ENCODE data around the gene PHF19. TPM values are rescaled to one million over a fixed set of nuclear protein-coding genes. Genes with fewer than 3 reads are reported as not detected.

PHF19 gene
- total and polyA plus RNA-seq, 2 experiments from 2014 or later = 17.1 to 28.2 TPM

DNA sequence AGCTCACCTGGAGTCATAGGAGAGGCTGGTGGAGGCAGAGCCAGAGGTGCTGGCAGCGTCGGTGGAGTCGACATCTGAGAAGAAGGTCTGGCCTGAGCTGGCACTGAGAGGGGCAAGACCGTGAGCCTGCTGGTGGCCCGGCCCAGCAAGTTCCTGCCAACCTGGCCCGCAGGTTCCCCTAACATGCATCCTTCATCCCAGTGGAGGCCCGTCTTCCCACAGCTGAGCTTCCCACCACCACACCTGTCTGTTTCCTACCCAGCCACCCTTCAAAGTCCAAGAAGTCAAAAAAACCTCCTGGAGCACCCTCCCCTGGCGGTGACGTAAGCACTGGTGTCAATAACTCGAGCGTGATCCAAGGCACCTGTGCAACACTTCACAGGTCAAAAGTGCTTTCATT is 16.9 kb downstream of the PHF19 start:
- in situ Hi-C loops (cut with MboI) = no loop called here
- WGBS, 2 experiments (ENCODE audit: low coverage in 1 of 2, low lambda C conversion rate in 2 of 2, missing lambda C conversion rate in 2 of 2) = 94% methylated on average over 11 of the region's 11 CpGs

DNA sequence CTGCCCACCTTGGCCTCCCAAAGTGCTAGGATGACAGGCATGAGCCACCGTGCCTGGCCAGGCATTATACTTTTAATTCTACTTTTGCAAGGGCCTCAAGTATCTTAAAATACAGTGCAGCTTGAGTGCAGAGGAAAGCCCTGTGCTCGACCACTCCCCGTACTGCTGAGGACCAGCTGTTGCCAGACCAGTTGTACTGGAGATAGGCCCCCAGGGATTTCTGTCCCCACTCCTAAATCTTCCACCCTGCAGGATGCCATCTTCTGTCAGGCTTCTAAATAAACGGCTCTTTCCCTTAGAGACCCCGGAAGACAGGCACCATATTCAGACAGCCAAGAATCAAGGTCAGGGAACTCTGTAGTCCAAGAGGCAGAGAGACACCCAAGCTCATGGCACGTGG is 17.6 kb downstream of the PHF19 start:
- TF ChIP-seq EZH2phosphoT487 (IDR thresholded peaks at IDR 0.05; ENCODE audit: insufficient read depth, low read depth) (no peak), EZH2 (IDR thresholded peaks at IDR 0.05; ENCODE audit: insufficient read depth, poor library complexity, severe bottlenecking) (no peak)
- in situ Hi-C loops (cut with MboI) = no loop called here
- H3K9me2 ChIP-seq (ENCODE audit: insufficient read depth) = no peaks in the 10 kb centered on the region
- 0 out of 2 replicates have a peak, but pooled peaks cover 4% of the 10 kb centered on the region for H3K36me3 ChIP-seq (ENCODE audit: low read depth)
- H3K9ac ChIP-seq = no peak overlapping the region
- 76 to 77% methylated on average over 6 of the region's 6 CpGs for WGBS, 2 experiments (ENCODE audit: low coverage in 1 of 2, low lambda C conversion rate in 2 of 2, missing lambda C conversion rate in 2 of 2)
- no peaks in the 10 kb centered on the region for H3K4me1 ChIP-seq (ENCODE audit: insufficient read depth)
- H3F3A ChIP-seq (ENCODE audit: insufficient read depth) = no peaks in the 10 kb centered on the region
- H2AFZ ChIP-seq = no peak overlapping the region
- no peak overlapping the region for H3K4me2 ChIP-seq (ENCODE audit: unreplicated experiment)
- H4K20me1 ChIP-seq (ENCODE audit: insufficient read depth) = no peaks in the 10 kb centered on the region
- H3K27ac ChIP-seq = no peak overlapping the region
- no peaks in the 10 kb centered on the region for H3K27me3 ChIP-seq (replicated peaks; ENCODE audit: insufficient read depth)
- DNase-seq = no peak
- no peaks in the 10 kb centered on the region for H3K9me3 ChIP-seq (ENCODE audit: low read depth)
- H3K4me3 ChIP-seq = no peak overlapping the region
- no peaks in the 10 kb centered on the region for H3K79me2 ChIP-seq (ENCODE audit: insufficient read depth)

More for the DNA sequence above, 16.9 kb downstream of the PHF19 start:
- H4K20me1 ChIP-seq (ENCODE audit: insufficient read depth) = no peaks in the 10 kb centered on the region
- H2AFZ ChIP-seq = no peak overlapping the region
- no peak overlapping the region for H3K4me3 ChIP-seq
- no peak overlapping the region for H3K9ac ChIP-seq
- no peaks in the 10 kb centered on the region for H3F3A ChIP-seq (ENCODE audit: insufficient read depth)
- TF ChIP-seq EZH2phosphoT487 (IDR thresholded peaks at IDR 0.05; ENCODE audit: insufficient read depth, low read depth) (no peak), EZH2 (IDR thresholded peaks at IDR 0.05; ENCODE audit: insufficient read depth, poor library complexity, severe bottlenecking) (no peak)
- no peaks in the 10 kb centered on the region for H3K79me2 ChIP-seq (ENCODE audit: insufficient read depth)
- H3K36me3 ChIP-seq (ENCODE audit: low read depth) = 0 out of 2 replicates have a peak, but pooled peaks cover 4% of the 10 kb centered on the region
- no peaks in the 10 kb centered on the region for H3K27me3 ChIP-seq (replicated peaks; ENCODE audit: insufficient read depth)
- H3K4me2 ChIP-seq (ENCODE audit: unreplicated experiment) = no peak overlapping the region
- H3K27ac ChIP-seq = no peak overlapping the region
- H3K9me3 ChIP-seq (ENCODE audit: low read depth) = no peaks in the 10 kb centered on the region
- H3K9me2 ChIP-seq (ENCODE audit: insufficient read depth) = no peaks in the 10 kb centered on the region
- DNase-seq = no peak
- H3K4me1 ChIP-seq (ENCODE audit: insufficient read depth) = no peaks in the 10 kb centered on the region

DNA sequence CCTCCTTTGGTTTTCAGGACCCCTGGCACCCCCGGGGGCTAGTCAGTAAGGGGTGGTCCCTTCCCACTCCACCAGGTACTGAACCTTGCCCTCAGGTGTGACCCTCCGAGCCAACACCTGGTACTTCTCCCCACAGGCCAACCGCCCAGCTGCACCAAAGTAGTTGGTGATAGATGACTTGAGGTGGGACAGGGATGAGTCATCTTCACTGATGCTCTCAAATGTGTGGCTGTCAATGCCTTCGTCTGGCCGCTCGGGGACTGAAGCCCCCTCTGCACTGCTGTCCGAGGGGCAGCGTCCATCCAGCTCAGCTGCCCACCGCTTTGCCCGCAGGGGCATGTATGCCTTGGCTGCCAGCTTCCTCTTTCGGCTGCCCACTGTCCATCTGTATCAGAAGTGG is 19.1 kb downstream of the PHF19 start:
- H3K27ac ChIP-seq = no peak overlapping the region
- H3K9me2 ChIP-seq (ENCODE audit: insufficient read depth) = no peaks in the 10 kb centered on the region
- no peaks in the 10 kb centered on the region for H3K27me3 ChIP-seq (replicated peaks; ENCODE audit: insufficient read depth)
- no peak overlapping the region for H3K4me3 ChIP-seq
- no peaks in the 10 kb centered on the region for H3K9me3 ChIP-seq (ENCODE audit: low read depth)
- no peak overlapping the region for H3K4me2 ChIP-seq (ENCODE audit: unreplicated experiment)
- no peaks in the 10 kb centered on the region for H3F3A ChIP-seq (ENCODE audit: insufficient read depth)
- TF ChIP-seq EZH2phosphoT487 (IDR thresholded peaks at IDR 0.05; ENCODE audit: insufficient read depth, low read depth) (no peak), EZH2 (IDR thresholded peaks at IDR 0.05; ENCODE audit: insufficient read depth, poor library complexity, severe bottlenecking) (no peak)
- no peak overlapping the region for H2AFZ ChIP-seq
- DNase-seq = no peak
- no peaks in the 10 kb centered on the region for H3K79me2 ChIP-seq (ENCODE audit: insufficient read depth)
- H3K36me3 ChIP-seq (ENCODE audit: low read depth) = 0 out of 2 replicates have a peak, but pooled peaks cover 4% of the 10 kb centered on the region
- H3K4me1 ChIP-seq (ENCODE audit: insufficient read depth) = no peaks in the 10 kb centered on the region
- H3K9ac ChIP-seq = no peak overlapping the region
- in situ Hi-C loops (cut with MboI) = no loop called here
- WGBS, 2 experiments (ENCODE audit: low coverage in 1 of 2, low lambda C conversion rate in 2 of 2, missing lambda C conversion rate in 2 of 2) = 95 to 97% methylated on average over 11 of the region's 11 CpGs
- H4K20me1 ChIP-seq (ENCODE audit: insufficient read depth) = no peaks in the 10 kb centered on the region

DNA sequence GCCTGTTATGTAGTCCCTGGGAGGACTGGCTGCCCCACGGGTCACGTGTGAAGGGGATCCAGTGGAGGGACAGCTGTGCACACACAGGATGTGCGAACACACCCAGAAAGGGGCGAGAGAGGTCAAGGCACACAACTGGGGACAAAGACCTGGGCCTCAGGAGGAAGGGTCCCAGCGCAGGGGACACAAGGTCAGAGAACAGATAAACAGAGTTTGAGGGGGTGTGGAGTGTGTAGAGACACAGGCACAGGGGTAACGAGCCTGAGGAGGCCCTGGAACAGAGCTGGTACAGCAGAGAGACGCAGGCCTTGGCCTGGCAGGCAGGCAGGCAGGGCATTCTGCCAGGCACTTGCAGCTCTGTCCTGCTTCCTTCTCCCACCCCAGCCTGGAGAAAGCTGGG is 19.5 kb downstream of the PHF19 start:
- no peak overlapping the region for H3K9ac ChIP-seq
- H3K4me1 ChIP-seq (ENCODE audit: insufficient read depth) = no peaks in the 10 kb centered on the region
- H3K27ac ChIP-seq = no peak overlapping the region
- DNase-seq = no peak
- no peaks in the 10 kb centered on the region for H3K79me2 ChIP-seq (ENCODE audit: insufficient read depth)
- 0 out of 2 replicates have a peak, but pooled peaks cover 4% of the 10 kb centered on the region for H3K36me3 ChIP-seq (ENCODE audit: low read depth)
- no peak overlapping the region for H3K4me3 ChIP-seq
- no peaks in the 10 kb centered on the region for H3F3A ChIP-seq (ENCODE audit: insufficient read depth)
- in situ Hi-C loops (cut with MboI) = no loop called here
- no peak overlapping the region for H3K4me2 ChIP-seq (ENCODE audit: unreplicated experiment)
- H4K20me1 ChIP-seq (ENCODE audit: insufficient read depth) = no peaks in the 10 kb centered on the region
- no peaks in the 10 kb centered on the region for H3K9me3 ChIP-seq (ENCODE audit: low read depth)
- TF ChIP-seq EZH2 (IDR thresholded peaks at IDR 0.05; ENCODE audit: insufficient read depth, poor library complexity, severe bottlenecking) = no peak
- no peak for TF ChIP-seq EZH2phosphoT487 (IDR thresholded peaks at IDR 0.05; ENCODE audit: insufficient read depth, low read depth)
- WGBS, 2 experiments (ENCODE audit: low coverage in 1 of 2, low lambda C conversion rate in 2 of 2, missing lambda C conversion rate in 2 of 2) = 87 to 88% methylated on average over 7 of the region's 7 CpGs
- no peak overlapping the region for H2AFZ ChIP-seq
- no peaks in the 10 kb centered on the region for H3K9me2 ChIP-seq (ENCODE audit: insufficient read depth)
- no peaks in the 10 kb centered on the region for H3K27me3 ChIP-seq (replicated peaks; ENCODE audit: insufficient read depth)

DNA sequence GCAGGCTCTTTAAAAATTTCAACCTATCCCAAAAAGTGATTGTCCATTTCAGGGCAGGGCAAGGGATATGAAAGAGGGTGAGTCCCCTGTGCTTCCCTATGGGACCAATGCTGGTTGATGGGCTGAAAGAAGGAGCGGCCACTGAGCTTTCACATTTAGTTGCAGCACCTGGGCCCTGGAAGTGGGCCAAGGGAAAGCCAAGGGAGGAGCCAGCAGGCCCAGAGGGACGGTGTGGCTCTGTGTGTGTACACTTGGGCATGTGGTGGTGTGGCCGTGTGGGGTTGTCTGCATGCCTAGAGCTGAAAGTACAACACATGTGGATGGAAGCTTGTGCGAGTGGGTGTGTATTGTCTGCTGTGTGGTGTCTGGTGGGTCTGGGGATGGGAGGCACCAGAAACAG is 20.3 kb downstream of the PHF19 start:
- H3K4me3 ChIP-seq = no peak overlapping the region
- in situ Hi-C loops (cut with MboI) = no loop called here
- H3K9ac ChIP-seq = no peak overlapping the region
- H3K9me2 ChIP-seq (ENCODE audit: insufficient read depth) = no peaks in the 10 kb centered on the region
- no peaks in the 10 kb centered on the region for H3K79me2 ChIP-seq (ENCODE audit: insufficient read depth)
- 0 out of 2 replicates have a peak, but pooled peaks cover 4% of the 10 kb centered on the region for H3K36me3 ChIP-seq (ENCODE audit: low read depth)
- no peaks in the 10 kb centered on the region for H3K27me3 ChIP-seq (replicated peaks; ENCODE audit: insufficient read depth)
- H2AFZ ChIP-seq = no peak overlapping the region
- H3K4me1 ChIP-seq (ENCODE audit: insufficient read depth) = no peaks in the 10 kb centered on the region
- no peaks in the 10 kb centered on the region for H3F3A ChIP-seq (ENCODE audit: insufficient read depth)
- TF ChIP-seq EZH2phosphoT487 (IDR thresholded peaks at IDR 0.05; ENCODE audit: insufficient read depth, low read depth) (no peak), EZH2 (IDR thresholded peaks at IDR 0.05; ENCODE audit: insufficient read depth, poor library complexity, severe bottlenecking) (no peak)
- H4K20me1 ChIP-seq (ENCODE audit: insufficient read depth) = no peaks in the 10 kb centered on the region
- WGBS, 2 experiments (ENCODE audit: low coverage in 1 of 2, low lambda C conversion rate in 2 of 2, missing lambda C conversion rate in 2 of 2) = 73 to 74% methylated on average over 4 of the region's 4 CpGs
- H3K27ac ChIP-seq = no peak overlapping the region
- H3K4me2 ChIP-seq (ENCODE audit: unreplicated experiment) = no peak overlapping the region
- DNase-seq = no peak
- no peaks in the 10 kb centered on the region for H3K9me3 ChIP-seq (ENCODE audit: low read depth)

Measured in GM23248 (cell line).